ENCODE measurements around the gene DLG2.

Gene DLG2

DNA sequence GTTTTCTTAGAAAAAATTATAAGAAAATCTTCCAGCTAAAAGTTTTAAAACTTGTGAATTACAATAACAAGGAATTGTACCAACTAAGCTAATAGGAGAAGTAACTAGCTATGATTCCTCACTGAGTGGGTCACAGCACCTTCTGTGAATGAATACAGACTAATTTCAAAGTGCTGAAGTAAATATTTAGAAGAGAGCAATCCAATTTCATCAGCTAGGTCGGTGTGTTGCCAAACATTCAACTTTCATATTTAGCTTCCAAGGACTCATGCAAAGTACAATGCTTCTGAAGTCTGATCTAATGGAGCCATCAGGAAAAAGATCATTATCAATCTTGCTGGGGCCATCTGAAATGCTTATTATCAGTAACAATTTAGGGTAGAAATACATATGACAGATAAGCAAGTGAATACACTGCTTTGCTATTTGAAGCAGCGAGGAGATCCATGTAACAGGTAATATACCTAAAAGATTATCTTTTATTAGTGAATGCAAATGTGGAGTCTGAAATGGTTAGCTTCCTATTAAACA lies 1590.4 kb downstream of the DLG2 start:
- Histone ChIP-seq H3F3A (ENCODE audit: insufficient read depth, low read length) (no peaks in the 10 kb centered on the region), H4K20me1 (ENCODE audit: insufficient read depth, low read length) (no peaks in the 10 kb centered on the region), H3K79me2 (ENCODE audit: low read length) (no peaks in the 10 kb centered on the region), H3K36me3 (replicated peaks; ENCODE audit: insufficient read depth, low read length) (no peaks in the 10 kb centered on the region), H3K4me3 (ENCODE audit: low read length) (no peak overlapping the region), H3K4me2 (ENCODE audit: low read depth, low read length) (no peak overlapping the region), H3K27ac (ENCODE audit: low read length) (no peak overlapping the region), H3K9me2 (replicated peaks; ENCODE audit: insufficient read depth, low read length) (no peaks in the 10 kb centered on the region), H3K9me3 (replicated peaks; ENCODE audit: insufficient read depth, low read length) (no peaks in the 10 kb centered on the region), H3K9ac (ENCODE audit: low read length) (no peak overlapping the region), H3K27me3 (replicated peaks; ENCODE audit: insufficient read depth, low read length) (no peaks in the 10 kb centered on the region), H3K4me1 (ENCODE audit: low read length) (no peaks in the 10 kb centered on the region), H2AFZ (ENCODE audit: low read length) (no peak overlapping the region)
- TF ChIP-seq EZH2phosphoT487 (IDR thresholded peaks at IDR 0.05; ENCODE audit: low read length) (no peak), EZH2 (optimal IDR thresholded peaks at IDR 0.05; ENCODE audit: low read depth, low read length) (no peak), CTCF (IDR thresholded peaks at IDR 0.05; ENCODE audit: low read length) (no peak)
- no peak for DNase-seq

- Histone ChIP-seq H3K79me2 (ENCODE audit: low read length) (no peaks in the 10 kb centered on the region), H4K20me1 (ENCODE audit: insufficient read depth, low read length) (no peaks in the 10 kb centered on the region), H3K27me3 (replicated peaks; ENCODE audit: insufficient read depth, low read length) (no peaks in the 10 kb centered on the region), H3K36me3 (replicated peaks; ENCODE audit: insufficient read depth, low read length) (no peaks in the 10 kb centered on the region), H3F3A (ENCODE audit: insufficient read depth, low read length) (no peaks in the 10 kb centered on the region), H2AFZ (ENCODE audit: low read length) (no peak overlapping the region), H3K9me3 (replicated peaks; ENCODE audit: insufficient read depth, low read length) (no peaks in the 10 kb centered on the region), H3K9ac (ENCODE audit: low read length) (no peak overlapping the region), H3K4me3 (ENCODE audit: low read length) (no peak overlapping the region), H3K27ac (ENCODE audit: low read length) (no peak overlapping the region), H3K9me2 (replicated peaks; ENCODE audit: insufficient read depth, low read length) (no peaks in the 10 kb centered on the region), H3K4me1 (ENCODE audit: low read length) (no peaks in the 10 kb centered on the region), H3K4me2 (ENCODE audit: low read depth, low read length) (no peak overlapping the region)
- DNase-seq: no peak
- TF ChIP-seq EZH2 (optimal IDR thresholded peaks at IDR 0.05; ENCODE audit: low read depth, low read length): no peak
- TF ChIP-seq CTCF (IDR thresholded peaks at IDR 0.05; ENCODE audit: low read length): no peak
- TF ChIP-seq EZH2phosphoT487 (IDR thresholded peaks at IDR 0.05; ENCODE audit: low read length): no peak
These were observed 1591.5 kb downstream of the DLG2 start for GRCh38 chr11:84035645-84036044.

- H3F3A ChIP-seq (ENCODE audit: insufficient read depth, low read length): no peaks in the 10 kb centered on the region
- no peak overlapping the region for H3K9ac ChIP-seq (ENCODE audit: low read length)
- DNase-seq: no peak
- H3K4me1 ChIP-seq (ENCODE audit: low read length): no peaks in the 10 kb centered on the region
- no peaks in the 10 kb centered on the region for H3K9me2 ChIP-seq (replicated peaks; ENCODE audit: insufficient read depth, low read length)
- no peaks in the 10 kb centered on the region for H3K36me3 ChIP-seq (replicated peaks; ENCODE audit: insufficient read depth, low read length)
- H3K27me3 ChIP-seq (replicated peaks; ENCODE audit: insufficient read depth, low read length): no peaks in the 10 kb centered on the region
- H3K9me3 ChIP-seq (replicated peaks; ENCODE audit: insufficient read depth, low read length): no peaks in the 10 kb centered on the region
- H3K27ac ChIP-seq (ENCODE audit: low read length): no peak overlapping the region
- H4K20me1 ChIP-seq (ENCODE audit: insufficient read depth, low read length): no peaks in the 10 kb centered on the region
- H3K79me2 ChIP-seq (ENCODE audit: low read length): no peaks in the 10 kb centered on the region
- H3K4me2 ChIP-seq (ENCODE audit: low read depth, low read length): no peak overlapping the region
- H3K4me3 ChIP-seq (ENCODE audit: low read length): no peak overlapping the region
- no peak for TF ChIP-seq CTCF (IDR thresholded peaks at IDR 0.05; ENCODE audit: low read length)
- TF ChIP-seq EZH2 (optimal IDR thresholded peaks at IDR 0.05; ENCODE audit: low read depth, low read length): no peak
- no peak for TF ChIP-seq EZH2phosphoT487 (IDR thresholded peaks at IDR 0.05; ENCODE audit: low read length)
- no peak overlapping the region for H2AFZ ChIP-seq (ENCODE audit: low read length)
These were observed 1592.7 kb downstream of the DLG2 start for GRCh38 chr11:84034484-84034883.

Data from MM.1S (cell line).